GM12873 (cell line): ENCODE measurements around the gene DIPK1B.

ENCODE experiments used
- CTCF ChIP-seq: IDR thresholded peaks from 2 replicates; pipeline ENCODE4 v1.5.1; 2012; ENCODE audit warnings: low read depth, mild to moderate bottlenecking, moderate library complexity, low read length, control low read depth; ENCODE audit not compliant: insufficient read depth; ENCODE audit errors: missing control alignments

Gene DIPK1B

GRCh38 chr9:136685790-136686533 is 26.4 kb upstream of the DIPK1B start:
- no peak for TF ChIP-seq CTCF

- no peak for TF ChIP-seq CTCF
Measured at GRCh38 chr9:136686534-136686793, 25.9 kb upstream of the DIPK1B start.

- no peak for TF ChIP-seq CTCF
Measured at GRCh38 chr9:136686794-136687711, 25.3 kb upstream of the DIPK1B start, which contains the start of gene AGPAT2. Gene AGPAT2, minus strand, starts transcription at chr9:136687457. Its CDS starts 100 bp downstream, at chr9:136687357.

- TF ChIP-seq CTCF: no peak
Measured at GRCh38 chr9:136687721-136688223, 24.6 kb upstream of the DIPK1B start.

GRCh38 chr9:136688274-136689107 is 23.9 kb upstream of the DIPK1B start:
- TF ChIP-seq CTCF: no peak

- no peak for TF ChIP-seq CTCF
Measured at GRCh38 chr9:136689108-136689460, 23.3 kb upstream of the DIPK1B start.

- no peak for TF ChIP-seq CTCF
Measured at GRCh38 chr9:136690104-136690805, 22.1 kb upstream of the DIPK1B start.
